HG03280 (cell line): ENCODE data around the gene EHHADH.

Experiments used
- ATAC-seq: cut with Tn5 transposase; IDR thresholded peaks from one replicate; pipeline ENCODE4 v1.9.1; 2021; ENCODE audit warnings: mild to moderate bottlenecking, moderate library complexity; ENCODE audit not compliant: unreplicated experiment

The EHHADH gene

DNA sequence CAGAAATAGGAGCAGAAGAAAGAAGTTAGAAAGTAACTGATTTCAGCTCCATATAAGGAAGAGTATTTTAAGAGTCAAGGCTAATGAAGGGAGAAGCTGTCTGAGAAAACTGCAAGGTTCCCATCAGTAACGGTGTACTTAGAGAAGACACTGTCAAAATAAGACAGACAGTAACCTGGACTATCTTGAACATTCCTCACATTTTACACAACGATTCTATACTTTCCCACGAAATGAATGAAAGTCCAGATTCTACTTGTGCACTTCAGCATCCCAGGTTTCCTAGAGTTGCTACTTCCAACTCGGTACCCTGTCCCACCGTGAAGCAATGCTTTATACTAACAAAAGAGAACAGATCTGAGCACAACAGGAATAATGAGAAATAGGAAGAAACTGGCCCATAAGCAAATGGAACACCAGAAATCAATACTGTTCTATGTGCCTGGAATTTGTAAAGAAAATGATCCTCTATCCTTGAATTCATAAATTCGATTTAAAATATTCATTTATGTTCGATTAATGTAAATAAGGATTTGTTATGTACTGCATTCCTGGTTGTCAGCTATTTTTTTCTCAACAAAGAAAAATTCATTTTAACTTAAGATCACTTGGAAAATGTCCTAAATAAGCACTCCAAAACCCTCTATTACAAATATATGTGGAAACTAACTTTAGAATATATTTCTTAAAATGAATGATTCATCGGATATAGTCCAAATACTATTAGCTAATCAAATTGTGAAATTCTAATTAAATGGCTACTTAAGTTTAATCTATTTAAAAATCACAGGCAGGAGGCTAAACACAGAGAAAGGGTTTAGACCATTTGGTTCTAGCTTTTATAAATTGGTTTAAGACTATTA lies 102.5 kb downstream of the EHHADH start:
- no peak for ATAC-seq

DNA sequence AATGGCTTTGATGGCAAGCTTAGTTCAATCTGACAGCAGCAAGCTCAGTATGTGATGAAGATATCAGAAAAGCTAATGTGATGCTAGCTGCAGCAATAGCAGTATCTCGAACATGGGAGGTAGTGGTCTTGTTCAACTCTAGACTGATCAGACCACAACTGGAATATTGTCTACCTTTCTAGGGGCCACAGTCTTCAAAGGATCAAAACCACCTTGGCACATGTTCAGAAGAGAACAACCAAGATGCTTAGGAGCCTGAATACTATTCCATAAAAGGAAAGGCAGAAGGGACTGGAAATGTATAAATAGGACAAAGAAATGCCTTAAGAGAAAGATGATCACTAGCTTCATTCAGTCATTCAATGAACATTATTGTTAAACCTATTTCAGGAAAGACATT lies 103.3 kb downstream of the EHHADH start:
- no peak for ATAC-seq

DNA sequence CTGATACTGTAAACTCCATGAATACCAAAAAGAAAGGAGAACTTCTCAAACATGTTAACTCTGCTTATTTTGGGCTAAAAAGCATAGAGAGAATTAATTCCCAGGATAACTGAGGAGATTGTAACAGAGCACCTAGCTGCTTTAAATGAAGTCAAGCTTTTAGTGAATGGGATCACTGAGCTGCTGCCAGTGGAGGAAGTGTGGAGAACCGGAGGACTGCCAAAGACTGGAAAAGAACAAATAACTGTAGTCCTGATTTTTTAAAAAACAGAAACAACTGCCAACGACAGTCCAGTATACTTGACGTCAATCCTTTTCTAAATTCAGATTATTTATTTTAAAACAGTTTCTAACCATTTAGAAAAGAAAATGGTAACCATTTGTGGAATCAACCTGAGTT lies 104.3 kb downstream of the EHHADH start:
- no peak for ATAC-seq

DNA sequence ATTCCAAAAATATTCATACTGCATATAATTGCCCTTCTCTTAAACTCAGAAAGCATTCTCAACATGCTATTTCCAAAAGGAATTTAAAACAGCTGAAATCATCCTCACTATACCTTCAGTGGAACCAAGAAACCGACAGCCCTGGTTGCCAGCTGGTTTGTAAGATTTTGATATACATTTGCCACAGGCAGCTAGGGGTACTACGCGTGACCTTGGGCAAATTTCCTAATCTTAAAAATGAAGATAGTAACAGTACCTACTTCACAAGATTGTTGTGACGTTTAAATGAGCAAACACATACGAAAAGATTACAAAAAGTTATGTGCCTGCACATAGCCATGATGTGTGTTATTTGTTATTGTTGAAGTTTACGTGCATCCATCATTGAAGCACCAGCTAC lies 108.3 kb downstream of the EHHADH start:
- no peak for ATAC-seq

DNA sequence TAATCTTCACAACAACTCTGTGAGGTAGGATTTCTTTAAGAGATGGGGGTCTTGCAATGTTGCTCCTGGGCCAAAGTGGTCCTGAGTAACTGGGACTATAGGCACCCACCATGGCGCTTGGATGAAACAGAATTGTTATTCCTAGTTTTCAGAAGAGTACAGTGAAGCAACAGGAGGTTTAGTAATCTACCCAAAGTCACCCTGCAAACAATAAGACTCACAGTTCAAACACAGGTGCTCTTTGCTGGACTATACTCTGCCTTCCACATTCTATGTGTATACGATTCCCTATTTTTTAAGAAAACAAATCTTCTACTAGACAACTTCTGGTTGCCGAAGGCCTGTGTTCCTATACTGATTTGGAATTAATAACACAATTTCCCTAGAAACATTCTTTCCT lies 109.1 kb downstream of the EHHADH start:
- ATAC-seq: no peak
